Measurements from ENCODE around the gene HIC1.
A peak's percentile ranks its signal among the peaks of the same experiment; 100 is the strongest.

HIC1 gene

DNA sequence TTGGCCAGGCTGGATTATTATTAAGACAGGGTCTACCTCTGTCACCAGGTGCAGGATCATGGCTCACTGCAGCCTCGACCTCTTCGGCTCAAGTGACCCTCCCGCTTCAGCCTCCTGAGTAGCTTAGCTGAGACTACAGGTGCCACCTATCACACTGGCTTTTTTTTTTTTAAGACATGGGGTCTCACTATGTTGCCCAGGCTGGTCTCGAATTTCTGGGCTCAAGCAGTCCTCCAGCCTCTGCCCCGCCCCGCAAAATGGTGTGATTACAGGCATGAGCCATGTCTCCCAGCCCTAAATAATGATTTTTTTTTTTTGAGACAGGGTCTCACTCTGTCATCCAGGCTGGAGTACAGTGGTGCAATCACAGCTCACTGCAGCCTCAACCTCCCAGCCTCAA lies 7.3 kb upstream of the HIC1 start:
- no peak for DNase-seq (ENCODE audit: low spot score)

DNA sequence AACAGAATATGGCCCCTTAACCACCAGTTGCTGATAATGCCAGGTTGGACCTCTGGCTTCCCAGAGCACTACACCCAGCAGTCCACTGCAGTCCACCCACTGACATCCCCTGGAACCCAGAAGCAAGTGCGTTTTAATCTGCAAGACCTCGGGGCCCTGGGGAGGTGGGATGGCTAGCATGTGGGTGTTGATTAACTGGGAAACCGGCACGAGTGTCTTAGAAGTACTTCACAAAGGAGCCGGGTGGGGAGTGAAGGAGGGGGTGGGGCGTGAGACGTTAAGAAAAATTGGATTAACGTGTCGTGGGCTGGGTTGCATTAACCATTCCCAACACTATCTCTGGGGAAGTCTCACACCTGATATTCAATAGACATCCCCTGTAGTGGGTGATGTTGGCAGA lies 6.1 kb upstream of the HIC1 start:
- no peak for DNase-seq (ENCODE audit: low spot score)

DNA sequence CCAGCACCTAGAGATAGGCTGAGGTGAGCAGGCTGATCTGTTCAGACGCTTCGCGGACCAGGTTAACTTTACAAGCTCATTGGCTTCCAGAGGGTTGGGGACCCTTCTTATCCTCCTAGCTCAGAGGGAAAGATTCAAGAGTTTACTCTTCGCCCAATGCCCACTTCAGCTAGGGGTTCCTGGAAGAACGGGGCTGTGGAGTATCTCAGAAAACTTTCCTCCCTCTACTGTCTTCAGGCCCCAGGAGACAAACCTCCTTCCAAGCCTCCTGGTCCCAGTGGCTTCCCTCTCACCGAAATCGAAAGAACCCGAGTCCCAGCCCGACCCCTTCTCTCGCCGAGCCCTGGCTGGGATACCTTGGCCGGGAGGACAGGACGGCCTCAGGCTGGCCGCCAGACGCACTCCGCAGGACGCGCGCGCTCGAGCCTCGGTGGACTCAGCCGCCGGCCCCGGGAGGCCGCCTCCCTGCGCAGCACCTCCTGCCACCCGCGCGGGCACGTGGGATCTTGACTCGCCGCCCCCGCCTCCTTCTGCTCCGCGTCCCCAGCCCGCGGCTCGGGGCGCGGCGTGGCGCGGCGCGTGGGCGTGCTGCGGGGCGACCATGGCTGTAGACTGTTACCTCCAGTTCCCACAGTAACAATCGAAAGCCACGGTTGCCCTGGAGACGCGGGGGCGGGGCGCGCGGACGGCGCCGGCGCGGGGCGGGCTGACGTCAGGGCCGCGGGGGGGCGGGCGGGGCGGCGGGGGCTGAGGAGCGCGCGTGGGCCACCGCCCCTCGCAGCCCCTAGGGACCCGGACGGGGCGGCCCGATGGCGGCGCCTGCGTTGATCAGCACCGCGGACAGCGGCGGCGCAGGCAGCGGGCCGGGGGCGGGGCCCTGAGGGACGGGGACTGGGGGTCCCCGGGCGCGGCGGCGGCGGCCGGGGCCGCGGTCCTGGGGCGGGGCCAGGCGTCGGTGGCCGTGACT lies 5.3 kb upstream of the HIC1 start:
- peak; percentile 88 for DNase-seq (ENCODE audit: low spot score)

DNA sequence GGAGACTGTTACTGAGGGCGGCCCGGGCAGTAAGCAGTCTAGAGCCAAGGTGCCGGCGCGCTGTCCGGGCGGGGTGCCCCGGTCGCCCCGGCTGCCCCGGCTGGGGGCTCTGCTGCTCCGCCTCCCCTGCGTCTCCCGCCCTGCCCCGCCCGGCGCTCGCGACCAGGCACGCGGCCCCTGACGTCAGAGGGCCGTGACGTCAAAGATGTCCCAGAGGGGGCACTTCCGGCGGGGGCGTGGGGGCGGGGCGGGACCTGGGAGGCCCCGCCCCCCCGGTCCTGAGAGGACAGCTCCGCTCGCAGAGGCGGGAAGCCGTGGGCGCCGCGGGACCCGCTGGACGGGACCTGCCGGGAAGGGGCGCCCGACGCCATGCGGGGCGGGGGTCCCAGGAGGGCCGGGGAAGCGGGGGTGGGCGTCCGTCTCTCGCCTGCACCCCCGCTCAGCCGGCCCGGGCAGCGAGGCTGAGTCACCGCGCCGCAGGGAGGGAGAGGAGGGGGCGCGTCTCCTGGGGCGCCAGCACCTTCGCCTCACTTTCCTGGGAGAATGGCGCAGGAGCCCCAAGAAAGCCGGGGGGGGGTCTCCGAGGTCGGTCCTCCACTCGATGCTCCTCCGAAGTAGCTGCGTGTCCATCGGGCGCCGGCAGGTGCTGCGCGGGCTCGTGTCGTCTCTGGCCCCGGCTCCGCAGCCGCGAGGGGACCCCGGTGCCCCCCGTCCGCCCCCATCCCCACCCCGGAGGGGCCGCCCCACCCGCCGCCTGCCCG lies 4.4 kb upstream of the HIC1 start:
- peak; percentile 60 for DNase-seq (ENCODE audit: low spot score)

DNA sequence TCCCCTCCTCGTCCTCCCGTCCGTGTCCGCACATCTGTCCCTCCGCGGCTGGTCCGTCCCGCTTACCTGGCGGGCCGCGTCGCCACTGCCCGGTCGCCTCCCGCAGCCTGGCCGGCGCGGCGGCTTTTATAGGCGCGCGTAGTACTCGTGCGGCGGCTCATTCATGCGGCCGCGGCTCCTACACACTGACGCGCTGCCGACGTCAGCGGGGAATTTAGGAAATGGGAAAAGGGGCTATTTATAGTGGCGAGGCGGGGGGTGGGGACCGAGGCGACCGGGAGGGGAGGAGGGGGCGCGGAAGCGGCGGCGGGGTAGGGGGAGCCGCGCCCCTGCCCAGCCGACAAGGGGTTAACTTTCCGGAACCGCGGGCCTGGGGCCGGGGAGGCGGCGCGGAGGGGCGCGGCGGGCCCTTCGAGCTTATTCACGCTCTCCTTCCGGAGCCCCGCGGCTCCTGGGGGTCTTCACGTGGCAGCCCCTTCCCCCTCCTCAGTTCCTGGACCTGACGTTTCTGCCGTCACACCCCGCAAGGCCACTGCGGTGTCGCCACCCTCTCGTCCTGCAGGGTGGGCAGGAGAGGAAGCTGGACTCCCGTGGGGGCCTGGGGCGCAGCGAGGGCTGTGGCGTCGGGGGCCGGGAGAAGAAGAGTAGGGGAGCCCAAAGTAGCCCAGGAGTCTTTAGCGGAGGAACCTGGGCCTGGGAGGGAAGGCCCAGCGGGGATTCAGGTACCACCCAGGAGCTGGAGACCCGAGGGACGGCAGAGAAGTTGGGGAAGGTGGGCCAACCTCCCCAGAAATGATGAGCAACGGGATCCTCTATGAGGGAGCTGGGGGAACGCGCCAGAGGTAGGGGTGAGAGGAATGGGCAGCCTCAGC lies 3.6 kb upstream of the HIC1 start:
- DNase-seq (ENCODE audit: low spot score) = no peak

DNA sequence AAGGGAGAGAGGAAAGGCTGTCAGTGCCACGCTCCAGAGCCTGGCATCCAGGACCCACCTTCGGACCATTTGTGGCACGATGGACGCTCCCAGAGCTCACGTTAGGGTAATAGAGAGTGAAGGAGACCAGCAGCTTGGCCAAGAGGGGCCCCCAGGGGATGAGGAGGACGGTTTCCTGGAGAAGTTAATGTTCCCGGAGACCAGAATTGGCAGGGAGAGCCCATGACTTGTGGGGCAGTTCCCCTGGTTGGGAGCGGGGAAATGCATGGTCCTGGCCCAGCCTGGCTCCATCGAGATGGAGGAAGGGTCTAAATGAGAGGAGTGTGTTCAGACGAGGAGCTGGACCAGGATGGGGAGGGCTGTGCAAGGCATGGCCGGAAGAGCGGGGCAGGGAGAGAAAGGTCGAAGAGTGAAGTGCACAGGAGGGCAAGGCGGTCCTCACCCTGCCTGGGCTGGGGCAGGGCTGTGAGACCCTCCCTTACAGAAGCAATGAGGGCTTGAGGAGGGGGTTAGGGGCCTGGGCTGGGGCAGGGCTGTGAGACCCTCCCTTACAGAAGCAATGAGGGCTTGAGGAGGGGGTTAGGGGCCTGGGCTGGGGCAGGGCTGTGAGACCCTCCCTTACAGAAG lies 2.9 kb upstream of the HIC1 start:
- no peak for DNase-seq (ENCODE audit: low spot score)

DNA sequence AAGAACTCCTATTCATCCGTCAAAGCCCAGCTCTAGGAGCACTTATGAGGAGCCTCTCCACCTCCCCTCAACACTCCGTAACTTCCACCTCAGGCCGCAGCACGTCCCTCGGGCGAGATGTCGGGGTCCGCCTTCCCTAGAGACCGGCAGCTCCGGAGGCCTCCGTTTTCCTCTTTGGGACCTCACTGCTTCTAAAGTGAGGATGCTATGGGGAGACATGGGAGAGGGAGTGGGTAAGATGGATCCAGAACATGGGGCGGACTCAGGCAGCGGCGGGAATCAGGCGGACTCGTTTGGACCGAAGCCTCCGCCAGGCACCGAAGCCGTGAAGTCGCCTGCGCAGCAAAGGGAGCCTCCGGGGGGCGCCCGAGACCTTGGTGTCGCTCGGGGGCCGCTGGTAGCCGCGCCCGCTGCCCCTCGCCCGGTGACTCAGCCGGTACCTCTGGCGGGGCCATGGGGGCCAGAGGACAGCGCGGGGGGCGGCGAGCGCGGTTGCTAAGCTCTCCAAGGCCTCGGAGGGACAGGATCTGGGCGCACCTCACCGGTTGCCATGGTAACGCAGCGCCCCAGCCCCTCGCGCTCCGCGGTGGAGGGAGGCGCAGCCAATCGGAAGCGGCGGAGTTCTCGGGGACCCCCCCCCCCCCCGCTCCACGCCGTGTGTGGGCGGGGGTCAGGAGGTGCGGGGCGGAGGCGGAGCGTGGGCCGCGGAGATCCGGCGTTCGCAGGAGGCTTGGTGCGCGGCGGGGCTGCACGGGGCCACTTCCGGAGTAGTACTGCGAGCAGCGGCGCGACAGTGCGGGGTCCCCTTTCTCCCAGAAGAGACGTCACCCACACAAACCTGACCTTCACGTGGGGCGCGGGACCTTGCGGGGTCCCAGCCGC lies 1.3 kb upstream of the HIC1 start:
- no peak for DNase-seq (ENCODE audit: low spot score)

DNA sequence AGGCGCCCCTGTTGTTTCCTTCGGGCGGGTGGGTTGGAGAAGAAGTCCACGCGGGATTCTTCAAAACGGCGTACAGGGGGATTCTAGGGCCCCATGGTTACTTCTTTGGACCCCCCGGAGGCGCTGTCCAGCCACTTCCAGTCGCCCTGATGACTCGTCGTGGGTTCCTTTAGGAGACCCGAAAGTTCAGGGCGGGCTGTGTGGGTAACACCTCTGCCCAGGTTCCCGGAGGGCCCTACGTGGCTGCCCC lies 716 bp upstream of the HIC1 start:
- DNase-seq (ENCODE audit: low spot score) = no peak

DNA sequence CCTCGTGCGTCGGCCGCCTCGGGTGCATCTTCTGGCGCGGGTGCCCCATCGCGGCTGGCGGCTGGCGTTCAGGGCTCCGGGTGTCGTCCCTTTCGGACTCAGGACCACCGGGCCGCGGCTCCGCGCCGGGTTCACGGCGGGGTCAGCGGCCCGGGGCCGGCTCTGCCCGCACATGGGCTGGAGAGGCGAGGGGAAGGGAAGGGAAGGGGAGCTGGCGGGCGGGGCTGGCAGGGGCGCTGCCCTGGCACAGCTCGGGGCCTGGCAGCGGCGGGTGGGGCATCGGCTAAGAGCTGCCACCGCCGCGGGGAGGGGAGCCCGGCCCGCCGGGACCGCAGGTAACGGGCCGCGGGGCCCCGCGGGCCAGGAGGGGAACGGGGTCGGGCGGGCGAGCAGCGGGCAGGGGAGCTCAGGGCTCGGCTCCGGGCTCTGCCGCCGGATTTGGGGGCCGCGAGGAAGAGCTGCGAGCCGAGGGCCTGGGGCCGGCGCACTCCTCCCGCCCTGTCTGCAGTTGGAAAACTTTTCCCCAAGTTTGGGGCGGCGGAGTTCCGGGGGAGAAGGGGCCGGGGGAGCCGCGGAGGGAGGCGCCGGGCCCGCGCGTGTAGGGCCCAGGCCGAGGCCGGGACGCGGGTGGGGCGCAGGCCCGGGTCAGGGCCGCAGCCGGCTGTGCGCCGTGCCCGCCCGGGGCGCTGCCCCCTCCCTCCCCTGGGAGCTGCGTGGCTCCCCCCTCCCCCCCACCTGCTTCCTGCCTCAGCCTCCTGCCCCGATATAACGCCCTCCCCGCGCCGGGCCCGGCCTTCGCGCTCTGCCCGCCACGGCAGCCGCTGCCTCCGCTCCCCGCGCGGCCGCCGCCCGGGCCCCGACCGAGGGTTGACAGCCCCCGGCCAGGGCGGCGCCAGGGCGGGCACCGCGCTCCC lies 646 bp downstream of the HIC1 start:
- no peak for DNase-seq (ENCODE audit: low spot score)

DNA sequence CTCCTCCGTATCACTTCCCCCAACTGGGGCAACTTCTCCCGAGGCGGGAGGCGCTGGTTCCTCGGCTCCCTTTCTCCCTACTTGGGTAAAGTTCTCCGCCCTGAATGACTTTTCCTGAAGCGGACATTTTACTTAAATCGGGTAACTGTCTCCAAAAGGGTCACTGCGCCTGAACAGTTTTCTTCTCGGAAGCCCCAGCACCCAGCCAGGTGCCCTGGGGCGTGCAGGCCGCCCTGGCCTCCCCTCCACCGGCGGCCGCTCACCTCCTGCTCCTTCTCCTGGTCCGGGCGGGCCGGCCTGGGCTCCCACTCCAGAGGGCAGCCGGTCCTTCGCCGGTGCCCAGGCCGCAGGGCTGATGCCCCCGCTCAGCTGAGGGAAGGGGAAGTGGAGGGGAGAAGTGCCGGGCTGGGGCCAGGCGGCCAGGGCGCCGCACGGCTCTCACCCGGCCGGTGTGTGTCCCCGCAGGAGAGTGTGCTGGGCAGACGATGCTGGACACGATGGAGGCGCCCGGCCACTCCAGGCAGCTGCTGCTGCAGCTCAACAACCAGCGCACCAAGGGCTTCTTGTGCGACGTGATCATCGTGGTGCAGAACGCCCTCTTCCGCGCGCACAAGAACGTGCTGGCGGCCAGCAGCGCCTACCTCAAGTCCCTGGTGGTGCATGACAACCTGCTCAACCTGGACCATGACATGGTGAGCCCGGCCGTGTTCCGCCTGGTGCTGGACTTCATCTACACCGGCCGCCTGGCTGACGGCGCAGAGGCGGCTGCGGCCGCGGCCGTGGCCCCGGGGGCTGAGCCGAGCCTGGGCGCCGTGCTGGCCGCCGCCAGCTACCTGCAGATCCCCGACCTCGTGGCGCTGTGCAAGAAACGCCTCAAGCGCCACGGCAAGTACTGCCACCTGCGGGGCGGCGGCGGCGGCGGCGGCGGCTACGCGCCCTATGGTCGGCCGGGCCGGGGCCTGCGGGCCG lies 1.6 kb downstream of the HIC1 start:
- DNase-seq (ENCODE audit: low spot score) = no peak

DNA sequence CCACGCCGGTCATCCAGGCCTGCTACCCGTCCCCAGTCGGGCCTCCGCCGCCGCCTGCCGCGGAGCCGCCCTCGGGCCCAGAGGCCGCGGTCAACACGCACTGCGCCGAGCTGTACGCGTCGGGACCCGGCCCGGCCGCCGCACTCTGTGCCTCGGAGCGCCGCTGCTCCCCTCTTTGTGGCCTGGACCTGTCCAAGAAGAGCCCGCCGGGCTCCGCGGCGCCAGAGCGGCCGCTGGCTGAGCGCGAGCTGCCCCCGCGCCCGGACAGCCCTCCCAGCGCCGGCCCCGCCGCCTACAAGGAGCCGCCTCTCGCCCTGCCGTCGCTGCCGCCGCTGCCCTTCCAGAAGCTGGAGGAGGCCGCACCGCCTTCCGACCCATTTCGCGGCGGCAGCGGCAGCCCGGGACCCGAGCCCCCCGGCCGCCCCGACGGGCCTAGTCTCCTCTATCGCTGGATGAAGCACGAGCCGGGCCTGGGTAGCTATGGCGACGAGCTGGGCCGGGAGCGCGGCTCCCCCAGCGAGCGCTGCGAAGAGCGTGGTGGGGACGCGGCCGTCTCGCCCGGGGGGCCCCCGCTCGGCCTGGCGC lies 2.4 kb downstream of the HIC1 start:
- DNase-seq (ENCODE audit: low spot score) = no peak

DNA sequence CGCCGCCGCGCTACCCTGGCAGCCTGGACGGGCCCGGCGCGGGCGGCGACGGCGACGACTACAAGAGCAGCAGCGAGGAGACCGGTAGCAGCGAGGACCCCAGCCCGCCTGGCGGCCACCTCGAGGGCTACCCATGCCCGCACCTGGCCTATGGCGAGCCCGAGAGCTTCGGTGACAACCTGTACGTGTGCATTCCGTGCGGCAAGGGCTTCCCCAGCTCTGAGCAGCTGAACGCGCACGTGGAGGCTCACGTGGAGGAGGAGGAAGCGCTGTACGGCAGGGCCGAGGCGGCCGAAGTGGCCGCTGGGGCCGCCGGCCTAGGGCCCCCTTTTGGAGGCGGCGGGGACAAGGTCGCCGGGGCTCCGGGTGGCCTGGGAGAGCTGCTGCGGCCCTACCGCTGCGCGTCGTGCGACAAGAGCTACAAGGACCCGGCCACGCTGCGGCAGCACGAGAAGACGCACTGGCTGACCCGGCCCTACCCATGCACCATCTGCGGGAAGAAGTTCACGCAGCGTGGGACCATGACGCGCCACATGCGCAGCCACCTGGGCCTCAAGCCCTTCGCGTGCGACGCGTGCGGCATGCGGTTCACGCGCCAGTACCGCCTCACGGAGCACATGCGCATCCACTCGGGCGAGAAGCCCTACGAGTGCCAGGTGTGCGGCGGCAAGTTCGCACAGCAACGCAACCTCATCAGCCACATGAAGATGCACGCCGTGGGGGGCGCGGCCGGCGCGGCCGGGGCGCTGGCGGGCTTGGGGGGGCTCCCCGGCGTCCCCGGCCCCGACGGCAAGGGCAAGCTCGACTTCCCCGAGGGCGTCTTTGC lies 3.1 kb downstream of the HIC1 start:
- DNase-seq (ENCODE audit: low spot score) = no peak

DNA sequence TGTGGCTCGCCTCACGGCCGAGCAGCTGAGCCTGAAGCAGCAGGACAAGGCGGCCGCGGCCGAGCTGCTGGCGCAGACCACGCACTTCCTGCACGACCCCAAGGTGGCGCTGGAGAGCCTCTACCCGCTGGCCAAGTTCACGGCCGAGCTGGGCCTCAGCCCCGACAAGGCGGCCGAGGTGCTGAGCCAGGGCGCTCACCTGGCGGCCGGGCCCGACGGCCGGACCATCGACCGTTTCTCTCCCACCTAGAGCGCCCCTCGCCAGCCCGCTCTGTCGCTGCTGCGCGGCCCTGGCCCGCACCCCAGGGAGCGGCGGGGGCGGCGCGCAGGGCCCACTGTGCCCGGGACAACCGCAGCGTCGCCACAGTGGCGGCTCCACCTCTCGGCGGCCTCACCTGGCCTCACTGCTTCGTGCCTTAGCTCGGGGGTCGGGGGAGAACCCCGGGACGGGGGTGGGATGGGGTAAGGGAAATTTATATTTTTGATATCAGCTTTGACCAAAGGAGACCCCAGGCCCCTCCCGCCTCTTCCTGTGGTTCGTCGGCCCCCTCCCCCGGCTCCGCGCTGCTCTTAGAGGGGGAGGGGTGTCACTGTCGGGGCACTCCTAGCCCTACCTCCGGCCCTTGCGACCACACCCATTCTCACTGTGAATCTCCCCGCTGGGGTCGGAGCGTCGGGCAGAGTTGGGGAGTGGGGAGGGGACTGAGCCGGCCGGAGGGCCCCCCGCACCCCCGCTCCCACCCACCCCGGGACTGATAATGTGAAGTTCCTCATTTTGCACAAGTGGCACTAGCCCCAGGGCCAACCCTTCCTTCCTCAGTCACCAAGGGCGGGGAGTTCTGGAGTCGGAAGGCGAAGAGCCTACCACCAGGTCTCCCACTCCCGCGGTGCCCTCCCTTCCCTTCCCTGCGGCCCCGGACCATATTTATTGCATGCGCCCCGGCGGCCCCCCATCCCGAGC lies 4.0 kb downstream of the HIC1 start:
- DNase-seq (ENCODE audit: low spot score) = no peak

DNA sequence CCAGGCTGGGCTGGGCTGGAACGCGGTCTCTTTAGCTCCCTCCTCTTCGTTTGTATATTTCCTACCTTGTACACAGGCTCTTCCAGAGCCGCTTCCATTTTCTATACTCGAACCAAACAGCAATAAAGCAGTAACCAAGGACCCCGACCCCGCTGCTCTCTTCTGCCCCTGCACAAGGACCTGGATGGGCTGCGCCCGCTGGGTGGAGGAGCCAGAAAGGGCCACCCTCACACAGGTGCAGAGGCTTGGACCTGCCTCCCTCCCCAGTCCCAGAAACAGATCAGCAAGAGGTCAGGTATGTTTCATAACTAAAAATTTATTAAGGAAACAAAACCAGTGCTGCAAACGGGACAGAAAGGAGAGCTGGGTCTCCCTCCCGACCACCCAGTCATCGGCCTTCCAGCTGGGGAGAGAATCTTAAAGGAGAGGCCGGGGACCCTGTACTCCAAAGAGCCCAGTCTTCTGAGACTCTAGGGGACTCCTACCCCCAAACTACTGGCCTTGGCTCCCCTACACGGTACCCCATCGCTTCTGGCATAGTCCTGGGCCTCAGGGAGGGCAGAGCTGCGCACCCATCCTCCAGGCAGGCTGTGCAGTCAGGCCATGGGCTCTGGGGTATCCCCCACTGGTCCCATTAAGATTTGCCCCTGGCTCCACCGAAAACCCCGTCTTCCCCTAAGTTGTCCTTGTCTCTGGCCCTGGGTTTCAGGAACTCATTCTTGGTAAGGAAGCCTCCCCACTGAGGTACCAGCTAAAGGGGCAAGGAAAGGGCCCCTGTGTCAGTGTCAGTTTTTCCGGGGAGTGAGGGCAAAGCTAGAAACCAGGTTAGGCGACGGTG lies 4.9 kb downstream of the HIC1 start:
- DNase-seq (ENCODE audit: low spot score) = no peak

DNA sequence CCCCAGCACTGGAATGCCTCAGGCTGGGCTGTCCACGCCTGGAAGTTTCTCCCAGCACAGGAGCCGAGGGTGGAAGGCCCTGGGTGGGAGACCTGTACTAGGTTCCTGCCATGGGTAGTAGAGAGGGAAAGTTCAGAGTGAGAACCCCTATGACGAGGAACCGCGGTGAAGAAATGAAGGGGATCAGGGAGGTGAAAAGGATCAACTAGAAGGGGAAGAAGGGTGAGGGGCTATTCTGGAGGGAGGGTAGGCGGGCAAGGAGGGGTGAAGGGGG lies 5.4 kb downstream of the HIC1 start:
- no peak for DNase-seq (ENCODE audit: low spot score)
